Prostate gland (tissue), 2 donors: ENCODE results near the gene SPTAN1. TPM values are rescaled to one million over a fixed set of nuclear protein-coding genes. Genes with fewer than 3 reads are reported as not detected.

Experiments used
- DNase-seq: peaks from one replicate; pipeline ENCODE4 v3.0.0-alpha.2; 2019; ENCODE audit warnings: low spot score
- H3K27ac ChIP-seq, 2 donors: fragments of 200-600 bp; sonication (generic); 2 replicates each; pipeline ENCODE4 v1.5.1; 2017 to 2019
- H3K27me3 ChIP-seq: fragments of 200-600 bp; sonication (generic); replicated peaks from 2 replicates; pipeline ENCODE4 v1.5.1; 2019; ENCODE audit not compliant: insufficient read depth
- H3K36me3 ChIP-seq, 2 donors: fragments of 200-600 bp; sonication (generic); 1 replicate in 1 of 2; 2 replicates in 1 of 2; pipeline versions ENCODE4 v1.5.1 to v1.8.1; 2017 to 2019
- H3K4me1 ChIP-seq: fragments of 200-600 bp; sonication (generic); replicated peaks from 2 replicates; pipeline ENCODE4 v1.5.1; 2019
- H3K4me3 ChIP-seq, 2 donors: fragments of 200-600 bp; sonication (generic); 2 replicates each; pipeline ENCODE4 v1.5.1; 2017 to 2019
- H3K9me3 ChIP-seq: fragments of 200-600 bp; sonication (generic); 2 replicates; pipeline ENCODE4 v1.5.1; 2017
- POLR2A ChIP-seq: fragments of 450-650 bp; IDR thresholded peaks from one replicate; pipeline ENCODE4 v1.6.1; 2016; ENCODE audit warnings: antibody characterized with exemption, mild to moderate bottlenecking
- POLR2AphosphoS5 ChIP-seq: sonication (generic); formaldehyde crosslinking; IDR thresholded peaks from one replicate; pipeline ENCODE4 v1.6.1; 2017; ENCODE audit warnings: antibody characterized with exemption
- WGBS: methylation state at CpG from one replicate; pipeline ENCODE4 v1.1.5; 2018; 5-methylcytosine and 5-hydroxymethylcytosine counted together
- intact Hi-C: fragments of 100-400 bp; cut with DNase I; formaldehyde crosslinking; loops from one replicate; pipeline ENCODE4 v1.14.2; 2022
- total RNA-seq, 2 donors: library from RNA; depleted of rRNA; stranded (reverse); fragments of >200 nt; gene quantifications; one replicate each; pipeline ENCODE4 v1.1.0, GENCODE V29; 2016
- TF ChIP-seq, protein P1 (sequence below), 4 experiments: fragments of 200-600 bp in 2 of 4; fragments of 450-650 bp in 2 of 4; sonication (generic) in 2 of 4; IDR thresholded peaks; 1 replicate in 3 of 4; 2 replicates in 1 of 4; pipeline ENCODE4 v1.5.1; 2016 to 2019; ENCODE audit warnings: antibody characterized with exemption in 4 of 4, mild to moderate bottlenecking in 2 of 4, moderate library complexity in 2 of 4

SPTAN1 gene
- total RNA-seq, 2 donors from 2014 or later: 130 to 472 TPM

DNA sequence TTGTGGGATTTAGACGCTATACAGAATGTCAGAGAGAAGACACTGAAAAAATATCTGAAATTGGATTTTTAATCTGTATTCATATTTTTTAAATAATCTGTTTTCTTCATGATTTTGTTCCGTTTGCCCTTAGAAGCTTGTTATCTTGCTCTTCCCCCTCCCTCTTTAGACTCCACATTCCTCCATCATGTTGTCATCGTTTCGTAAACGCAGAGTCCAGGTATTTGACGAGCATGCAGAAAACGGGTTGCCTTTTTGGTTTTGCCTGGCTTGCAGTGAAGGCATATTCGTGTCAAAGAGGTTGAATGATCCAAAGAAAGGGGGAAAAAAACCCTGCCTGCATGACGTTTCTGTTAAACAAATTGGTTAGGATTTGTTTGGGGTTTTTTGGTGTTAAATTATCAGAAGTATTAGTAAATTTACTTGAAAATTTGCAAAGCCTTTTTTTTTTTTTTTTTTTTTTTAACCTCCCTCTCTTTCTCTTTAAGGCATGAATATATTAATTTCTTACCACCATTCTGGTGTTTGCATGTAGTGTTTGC lies 2.9 kb downstream of the SPTAN1 start:
- H3K9me3 ChIP-seq: no peaks in the 10 kb centered on the region
- no peak overlapping the region for H3K4me3 ChIP-seq
- 20% methylated on average over 9 of the region's 9 CpGs for WGBS
- H3K27me3 ChIP-seq: no peaks in the 10 kb centered on the region
- peak overlapping the region in 1 of 2 donors; percentile 26 for H3K27ac ChIP-seq
- H3K36me3 ChIP-seq: no peaks in the 10 kb centered on the region
- no peak for DNase-seq
- TF ChIP-seq POLR2AphosphoS5 (peak; percentile 67), POLR2A (no peak)
- intact Hi-C loops: loop anchor here (10.0 kb wide), 1 partner anchor 50 kb away; no protein-coding TSS in a partner anchor
- peaks cover 16% of the 10 kb centered on the region for H3K4me1 ChIP-seq

DNA sequence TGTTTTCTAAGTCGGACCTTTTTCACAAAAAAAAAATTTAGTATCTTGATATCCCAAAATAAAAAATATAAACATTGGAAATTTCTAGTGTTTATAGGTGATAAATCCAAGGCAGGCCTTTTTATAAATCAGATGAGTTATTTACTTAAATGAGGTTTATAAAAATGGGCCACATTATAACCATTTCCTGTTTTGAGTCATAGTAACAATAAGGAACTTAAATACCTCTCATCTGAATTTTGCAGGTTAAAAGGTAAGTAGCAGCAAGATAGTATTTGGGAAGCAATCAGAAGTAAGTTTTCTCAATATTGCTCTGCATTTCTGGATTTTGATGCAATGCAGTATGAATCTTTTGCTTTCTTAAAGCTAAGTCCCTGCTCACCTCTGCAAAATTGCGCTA lies 3.9 kb downstream of the SPTAN1 start:
- H3K36me3 ChIP-seq: no peaks in the 10 kb centered on the region
- no peak for DNase-seq
- intact Hi-C loops: loop anchor here (10.0 kb wide), 1 partner anchor 49 kb away; no protein-coding TSS in a partner anchor
- H3K27me3 ChIP-seq: no peaks in the 10 kb centered on the region
- 69% methylated on average over 2 of the region's 2 CpGs for WGBS
- H3K27ac ChIP-seq: no peak overlapping the region
- no peaks in the 10 kb centered on the region for H3K9me3 ChIP-seq
- peaks cover 16% of the 10 kb centered on the region for H3K4me1 ChIP-seq
- H3K4me3 ChIP-seq: no peak overlapping the region
- TF ChIP-seq POLR2AphosphoS5: no peak
- TF ChIP-seq POLR2A: no peak
- TF ChIP-seq, protein P1, sequence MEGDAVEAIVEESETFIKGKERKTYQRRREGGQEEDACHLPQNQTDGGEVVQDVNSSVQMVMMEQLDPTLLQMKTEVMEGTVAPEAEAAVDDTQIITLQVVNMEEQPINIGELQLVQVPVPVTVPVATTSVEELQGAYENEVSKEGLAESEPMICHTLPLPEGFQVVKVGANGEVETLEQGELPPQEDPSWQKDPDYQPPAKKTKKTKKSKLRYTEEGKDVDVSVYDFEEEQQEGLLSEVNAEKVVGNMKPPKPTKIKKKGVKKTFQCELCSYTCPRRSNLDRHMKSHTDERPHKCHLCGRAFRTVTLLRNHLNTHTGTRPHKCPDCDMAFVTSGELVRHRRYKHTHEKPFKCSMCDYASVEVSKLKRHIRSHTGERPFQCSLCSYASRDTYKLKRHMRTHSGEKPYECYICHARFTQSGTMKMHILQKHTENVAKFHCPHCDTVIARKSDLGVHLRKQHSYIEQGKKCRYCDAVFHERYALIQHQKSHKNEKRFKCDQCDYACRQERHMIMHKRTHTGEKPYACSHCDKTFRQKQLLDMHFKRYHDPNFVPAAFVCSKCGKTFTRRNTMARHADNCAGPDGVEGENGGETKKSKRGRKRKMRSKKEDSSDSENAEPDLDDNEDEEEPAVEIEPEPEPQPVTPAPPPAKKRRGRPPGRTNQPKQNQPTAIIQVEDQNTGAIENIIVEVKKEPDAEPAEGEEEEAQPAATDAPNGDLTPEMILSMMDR (IDR thresholded peaks at IDR 0.05): no peak

DNA sequence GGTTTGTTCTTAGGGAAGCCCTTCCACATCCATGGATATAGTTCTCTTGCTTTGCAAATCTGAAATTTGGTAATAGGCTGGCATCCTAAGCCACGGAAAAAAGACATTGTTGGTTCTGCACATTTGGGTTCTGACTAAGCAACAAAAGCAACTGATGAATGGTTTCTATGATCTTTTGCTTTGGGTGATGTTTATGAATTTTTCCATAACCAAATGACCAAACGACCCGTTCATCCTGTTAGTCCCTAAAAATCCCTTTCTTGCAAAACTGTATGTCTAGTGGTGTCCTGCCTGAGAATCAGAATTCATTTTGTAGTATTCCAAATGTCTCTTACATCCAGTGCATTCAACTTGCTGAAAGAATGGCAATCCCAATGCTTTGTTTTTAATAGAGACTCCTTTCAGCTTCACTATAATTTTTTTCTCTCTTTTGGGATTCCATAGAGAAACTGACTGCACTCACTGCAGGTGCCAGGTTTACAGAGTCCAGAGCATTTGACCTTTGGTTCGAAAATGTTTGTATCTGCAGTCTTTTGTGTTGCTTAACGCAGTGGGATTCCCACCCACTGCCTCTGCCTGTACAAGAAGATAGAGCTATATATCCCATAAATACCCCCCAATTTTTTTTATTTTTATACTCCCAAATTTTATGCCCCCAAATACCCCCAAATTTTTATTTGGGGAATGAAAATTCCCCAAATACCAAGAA lies 4.7 kb downstream of the SPTAN1 start:
- TF ChIP-seq POLR2A: no peak
- TF ChIP-seq POLR2AphosphoS5: no peak
- no peaks in the 10 kb centered on the region for H3K9me3 ChIP-seq
- no peak overlapping the region for H3K27ac ChIP-seq
- 83% methylated on average over 5 of the region's 5 CpGs for WGBS
- no peak overlapping the region for H3K4me3 ChIP-seq
- intact Hi-C loops: loop anchor here (10.0 kb wide), 1 partner anchor 48 kb away; no protein-coding TSS in a partner anchor
- H3K36me3 ChIP-seq: no peaks in the 10 kb centered on the region
- no peaks in the 10 kb centered on the region for H3K27me3 ChIP-seq
- peaks cover 12% of the 10 kb centered on the region for H3K4me1 ChIP-seq
- no peak for DNase-seq

DNA sequence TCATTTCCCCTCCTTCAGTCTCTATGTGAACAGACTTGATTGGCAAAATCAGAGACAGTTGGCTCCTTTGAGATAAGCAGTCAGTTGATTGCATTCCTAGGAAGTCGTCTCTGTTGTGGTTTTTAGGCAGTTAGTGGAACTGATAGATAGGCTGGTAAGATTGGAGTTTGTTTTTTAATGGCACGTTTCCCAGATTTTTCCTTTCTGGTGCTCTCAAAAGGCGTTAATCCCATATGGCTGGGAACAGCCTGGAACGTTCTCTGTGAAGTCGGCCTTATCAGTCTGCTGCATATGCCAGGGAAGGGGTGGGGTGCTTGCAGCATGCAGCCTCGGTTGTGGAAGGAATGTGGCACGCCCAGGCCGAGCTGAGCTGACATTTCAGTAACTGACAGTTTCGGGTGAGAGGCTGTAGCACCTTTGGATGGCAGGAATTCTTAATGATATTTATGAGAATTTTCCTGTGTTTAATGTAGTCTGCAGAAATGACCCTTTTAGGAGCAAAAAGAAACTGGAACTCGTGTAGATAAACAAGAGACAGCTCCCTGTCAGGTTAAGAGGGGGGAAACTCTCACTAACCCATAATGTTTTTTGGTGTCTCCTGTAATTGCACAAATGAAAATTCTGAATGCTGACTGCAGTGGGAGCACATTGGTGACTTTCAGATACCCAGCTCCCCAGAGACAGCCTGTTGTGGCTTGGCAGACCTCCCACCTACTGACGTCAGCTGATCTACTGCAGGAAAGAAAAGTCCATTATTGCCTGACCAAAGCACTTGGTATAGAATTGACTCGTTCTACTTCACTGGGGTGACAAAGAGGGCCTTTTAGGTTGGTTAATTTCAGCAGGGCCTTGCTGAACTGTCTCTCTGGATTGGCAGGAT lies 6.3 kb downstream of the SPTAN1 start:
- Histone ChIP-seq H3K36me3 (no peaks in the 10 kb centered on the region), H3K4me3 (no peak overlapping the region), H3K27ac (peak overlapping the region; percentile 57 to 69), H3K9me3 (no peaks in the 10 kb centered on the region), H3K4me1 (peaks cover 12% of the 10 kb centered on the region), H3K27me3 (no peaks in the 10 kb centered on the region)
- intact Hi-C loops: loop anchor here (10.0 kb wide), 1 partner anchor 46 kb away; no protein-coding TSS in a partner anchor
- peak; percentile 74 for TF ChIP-seq POLR2AphosphoS5
- TF ChIP-seq, protein P1 (IDR thresholded peaks at IDR 0.05): no peak
- WGBS: under 1% methylated on average over 12 of the region's 12 CpGs
- DNase-seq: peak; percentile 72

DNA sequence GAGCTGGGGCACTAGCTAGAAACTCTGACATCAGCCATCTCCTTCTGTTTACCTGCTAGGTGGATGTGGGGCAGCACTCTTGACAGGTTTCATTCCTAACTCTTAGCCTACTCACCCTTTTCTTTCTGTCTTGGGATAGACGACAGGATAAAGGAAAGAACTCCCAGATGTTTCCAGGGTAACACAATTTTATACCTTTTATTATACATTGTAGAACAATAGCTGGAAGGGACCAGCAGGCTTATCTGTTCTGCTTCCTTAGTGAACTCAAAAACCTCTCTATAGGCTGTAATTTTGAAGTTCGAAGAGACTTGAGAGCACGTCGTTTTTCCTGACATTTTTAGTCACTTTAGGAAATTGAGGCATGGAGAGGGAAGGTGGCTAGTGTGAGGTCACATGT lies 13.2 kb downstream of the SPTAN1 start:
- Histone ChIP-seq H3K4me1 (no peaks in the 10 kb centered on the region), H3K9me3 (no peaks in the 10 kb centered on the region), H3K27ac (no peak overlapping the region), H3K4me3 (no peak overlapping the region), H3K27me3 (no peaks in the 10 kb centered on the region), H3K36me3 (peaks cover 0 to 7% of the 10 kb centered on the region in 2 donors)
- WGBS: 56% methylated on average over 4 of the region's 4 CpGs
- DNase-seq: no peak
- TF ChIP-seq, protein P1 (IDR thresholded peaks at IDR 0.05): no peak
- TF ChIP-seq POLR2AphosphoS5: no peak
- TF ChIP-seq POLR2A: no peak
- intact Hi-C loops: no loop called here
